PFSK-1 (cell line): ENCODE results near the gene ZXDC.

Experiments used
- REST ChIP-seq, 2 experiments: IDR thresholded peaks; 2 replicates each; pipeline versions ENCODE4 v1.6.1 to v1.8.0; 2011 to 2012; ENCODE audit warnings: low read depth in 2 of 2, low read length in 2 of 2, control low read depth in 1 of 2, inconsistent platforms in 1 of 2, mild to moderate bottlenecking in 1 of 2, moderate library complexity in 1 of 2; ENCODE audit not compliant: insufficient read depth in 1 of 2
- SIN3A ChIP-seq: IDR thresholded peaks from 2 replicates; pipeline ENCODE4 v1.6.1; 2012; ENCODE audit warnings: mild to moderate bottlenecking, low read length, moderate library complexity, borderline replicate concordance; ENCODE audit not compliant: insufficient read depth

GRCh38 chr3:126447456-126448106, 28.1 kb downstream of the ZXDC start:
- TF ChIP-seq REST (IDR thresholded peaks at IDR 0.05; ENCODE audit: insufficient read depth in 1 of 2, low read depth in 2 of 2, low read length in 2 of 2), result no peak
- no peak for TF ChIP-seq SIN3A
